ENCODE results near the gene TMX4. TPM values are rescaled to one million over a fixed set of nuclear protein-coding genes. Genes with fewer than 3 reads are reported as not detected.

Gene TMX4
- total and polyA plus RNA-seq, 2 experiments from 2014 or later, result 2.5 to 7.5 TPM

- TF ChIP-seq ZNF462 (CRISPR knock-in tag; IDR thresholded peaks at IDR 0.05), result no peak
- TF ChIP-seq NANOG (IDR thresholded peaks at IDR 0.05; ENCODE audit: borderline replicate concordance), result no peak
- no peak for TF ChIP-seq POLR2AphosphoS5 (IDR thresholded peaks at IDR 0.05; ENCODE audit: low read depth)
- no peak for TF ChIP-seq EZH2 (IDR thresholded peaks at IDR 0.05; ENCODE audit: low read depth, unreplicated experiment)
- TF ChIP-seq ZNF114 (CRISPR knock-in tag; IDR thresholded peaks at IDR 0.05), result no peak
- no peak for TF ChIP-seq STAT1 (IDR thresholded peaks at IDR 0.05; ENCODE audit: unreplicated experiment)
- TF ChIP-seq ZNF331 (CRISPR knock-in tag; IDR thresholded peaks at IDR 0.05; ENCODE audit: low read depth), result no peak
- TF ChIP-seq CTCF (conservative IDR thresholded peaks at IDR 0.05; ENCODE audit: low read depth in 2 of 2), result no peak
Observed at GRCh38 chr20:8012724-8013123, 6.8 kb downstream of the TMX4 start (continued).

GRCh38 chr20:8008733-8009132, 10.8 kb downstream of the TMX4 start:
- no peaks in the 10 kb centered on the region for H3K27me3 ChIP-seq (ENCODE audit: insufficient read depth)
- Mint-ChIP-seq H3K4me3 (no peak overlapping the region), H3K9me3 (no peaks in the 10 kb centered on the region), H3K4me1 (peaks cover 24% of the 10 kb centered on the region; the same call in 2 of the 3 replicates), H3K27ac (no peak overlapping the region), H3K36me3 (ENCODE audit: low read depth) (no peaks in the 10 kb centered on the region), H3K27me3 (ENCODE audit: insufficient read depth, low read depth, poor library complexity) (no peaks in the 10 kb centered on the region)
- DNase-seq (ENCODE audit: low spot score) (no peak), ATAC-seq (no peak)
- no peaks in the 10 kb centered on the region for H3F3A ChIP-seq (replicated peaks; ENCODE audit: low read depth)
- peaks cover 15% of the 10 kb centered on the region for H3K4me1 ChIP-seq (ENCODE audit: insufficient read depth)
- no peaks in the 10 kb centered on the region; the same call in 1 of the 2 replicates for H3K9me2 ChIP-seq (ENCODE audit: insufficient read depth)
- no peaks in the 10 kb centered on the region; the same call in 1 of the 2 replicates for H4K20me1 ChIP-seq (replicated peaks; ENCODE audit: insufficient read depth)
- no peak overlapping the region for H3K27ac ChIP-seq (ENCODE audit: low read depth)
- H3K36me3 ChIP-seq (ENCODE audit: insufficient read depth), result no peaks in the 10 kb centered on the region
- no peak overlapping the region for H3K4me2 ChIP-seq
- no peak overlapping the region for H3K4me3 ChIP-seq
- H2AFZ ChIP-seq, result no peak overlapping the region
- H3K79me2 ChIP-seq (replicated peaks; ENCODE audit: insufficient read depth), result no peaks in the 10 kb centered on the region
- TF ChIP-seq EZH2phosphoT487 (IDR thresholded peaks at IDR 0.05; ENCODE audit: unreplicated experiment), result no peak
- TF ChIP-seq CTCF (conservative IDR thresholded peaks at IDR 0.05; ENCODE audit: low read depth in 2 of 2), result no peak
- no peak for TF ChIP-seq ETS1 (IDR thresholded peaks at IDR 0.05)
- no peak for TF ChIP-seq ZNF331 (CRISPR knock-in tag; IDR thresholded peaks at IDR 0.05; ENCODE audit: low read depth)

Data from GM23338 (cell line).